Endothelial cell of umbilical vein (primary cell): ENCODE results near the gene PI4KB. TPM values are rescaled to one million over a fixed set of nuclear protein-coding genes. Genes with fewer than 3 reads are reported as not detected.

ENCODE experiments used
- BruUV-seq: library from RNA; stranded (reverse); fragments of 400-500 nt; replicated peaks from 2 replicates; lab custom pipeline; 2021; lab: Mats Ljungman, UMichigan
- CTCF ChIA-PET: fragments of 300-600, 350-600 bp; sonication (Branson Sonifier 250); formaldehyde crosslinking; loops from one replicate; lab custom pipeline; 2021; ENCODE audit warnings: antibody characterized with exemption, inconsistent platforms; lab: Charles Lee
- POLR2A ChIA-PET: fragments of 300-600, 350-600 bp; sonication (Branson Sonifier 250); formaldehyde crosslinking; loops from one replicate; lab custom pipeline; 2021; ENCODE audit warnings: antibody characterized with exemption, inconsistent platforms; lab: Charles Lee
- DNase-seq: peaks from one replicate; pipeline ENCODE4 v3.0.0-alpha.2; 2011; ENCODE audit warnings: low read depth, low spot score
- FAIRE-seq: peaks from 2 replicates; lab custom pipeline; 2011; peaks lifted over from hg19 to GRCh38; lab: Jason Lieb, UNC
- H2AFZ ChIP-seq: 2 replicates; pipeline ENCODE4 v1.6.0; 2012; ENCODE audit warnings: low read depth, low read length, control low read depth, inconsistent platforms
- H3K27ac ChIP-seq: 2 replicates; pipeline ENCODE4 v1.5.1; 2011; ENCODE audit warnings: low read depth, mild to moderate bottlenecking, control low read depth, low read length, moderate library complexity; ENCODE audit not compliant: insufficient read depth
- H3K27me3 ChIP-seq, 2 experiments: 2 replicates each; pipeline versions ENCODE4 v1.6.0 to v1.6.1; 2011; ENCODE audit warnings: low read length in 2 of 2, mixed read lengths in 1 of 2; ENCODE audit not compliant: control insufficient read depth in 2 of 2, insufficient read depth in 2 of 2
- H3K36me3 ChIP-seq, 2 experiments: 2 replicates in 1 of 2; 3 replicates in 1 of 2; pipeline ENCODE4 v1.5.1; 2011; ENCODE audit warnings: low read length in 2 of 2, mild to moderate bottlenecking in 1 of 2, moderate library complexity in 1 of 2; ENCODE audit not compliant: control insufficient read depth in 2 of 2, insufficient read depth in 2 of 2; ENCODE audit errors: extremely low read depth in 1 of 2
- H3K4me1 ChIP-seq: 3 replicates; pipeline ENCODE4 v1.5.1; 2011; ENCODE audit warnings: mild to moderate bottlenecking, low read length; ENCODE audit not compliant: control insufficient read depth, insufficient read depth; ENCODE audit errors: extremely low read depth
- H3K4me2 ChIP-seq: 2 replicates; pipeline ENCODE4 v1.6.1; 2011; ENCODE audit warnings: low read length, control low read depth, mixed read lengths; ENCODE audit not compliant: insufficient read depth
- H3K4me3 ChIP-seq, 3 experiments: fragments of 200-600 bp in 1 of 3; sonication (generic), shearing (Covaris generic) in 1 of 3; replicated peaks in 1 of 3; 2 replicates each; pipeline ENCODE4 v1.5.1; 2011 to 2016; ENCODE audit warnings: control low read depth in 3 of 3, low read length in 3 of 3, mild to moderate bottlenecking in 2 of 3, inconsistent platforms in 1 of 3, low read depth in 1 of 3, moderate library complexity in 1 of 3; ENCODE audit not compliant: insufficient read depth in 1 of 3
- H3K79me2 ChIP-seq: 2 replicates; pipeline ENCODE4 v1.6.0; 2012; ENCODE audit warnings: low read length, inconsistent platforms; ENCODE audit not compliant: control insufficient read depth, insufficient read depth
- H3K9ac ChIP-seq: replicated peaks from 2 replicates; pipeline ENCODE3; 2011; ENCODE audit warnings: low read length, control low read depth; ENCODE audit not compliant: insufficient read depth; ENCODE audit errors: extremely low read depth
- H3K9me1 ChIP-seq: replicated peaks from 3 replicates; pipeline ENCODE4 v1.6.0; 2011; ENCODE audit warnings: mild to moderate bottlenecking, low read length; ENCODE audit not compliant: control insufficient read depth, insufficient read depth; ENCODE audit errors: extremely low read depth
- H3K9me3 ChIP-seq: replicated peaks from 2 replicates; pipeline ENCODE4 v1.5.1; 2012; ENCODE audit warnings: low read length, inconsistent platforms; ENCODE audit not compliant: control insufficient read depth, insufficient read depth
- H4K20me1 ChIP-seq: replicated peaks from 2 replicates; pipeline ENCODE3; 2011; ENCODE audit warnings: mild to moderate bottlenecking, low read length; ENCODE audit not compliant: control insufficient read depth, insufficient read depth; ENCODE audit errors: extremely low read depth
- CTCF ChIP-seq, 2 donors: IDR thresholded peaks; 1 replicate in 1 of 2; 2 replicates in 1 of 2; pipeline ENCODE4 v1.5.1; 2011; ENCODE audit warnings: low read length in 2 of 2, mild to moderate bottlenecking in 2 of 2, moderate library complexity in 2 of 2, control low read depth in 1 of 2, inconsistent platforms in 1 of 2, low read depth in 1 of 2; ENCODE audit not compliant: insufficient read depth in 1 of 2; ENCODE audit errors: extremely low read depth in 1 of 2
- EZH2 ChIP-seq: IDR thresholded peaks from 2 replicates; pipeline ENCODE4 v1.6.1; 2012; ENCODE audit warnings: borderline replicate concordance, low read depth, mild to moderate bottlenecking, moderate library complexity, low read length, inconsistent platforms; ENCODE audit not compliant: severe bottlenecking
- FOS ChIP-seq: IDR thresholded peaks from 2 replicates; pipeline ENCODE4 v1.6.1; 2011; ENCODE audit warnings: mild to moderate bottlenecking, low read length, moderate library complexity, borderline replicate concordance; ENCODE audit not compliant: insufficient read depth
- JUN ChIP-seq: IDR thresholded peaks from 2 replicates; pipeline ENCODE4 v1.6.1; 2011; ENCODE audit warnings: borderline replicate concordance, low read depth; ENCODE audit not compliant: insufficient read length, insufficient read depth
- MAX ChIP-seq: IDR thresholded peaks from 2 replicates; pipeline ENCODE4 v1.6.1; 2011; ENCODE audit not compliant: insufficient read depth, insufficient read length
- MYC ChIP-seq: IDR thresholded peaks from one replicate; pipeline ENCODE4 v1.6.1; 2011; ENCODE audit warnings: mild to moderate bottlenecking, low read depth, low read length
- POLR2A ChIP-seq: IDR thresholded peaks from 2 replicates; pipeline ENCODE4 v1.6.1; 2012; ENCODE audit warnings: low read depth, mild to moderate bottlenecking, control low read depth, low read length
- POLR2AphosphoS5 ChIP-seq: IDR thresholded peaks from 2 replicates; pipeline ENCODE4 v1.6.1; 2012; ENCODE audit warnings: low read depth, mild to moderate bottlenecking, control low read depth, low read length, moderate library complexity; ENCODE audit not compliant: insufficient read depth
- dilution Hi-C: fragments of 300-500 bp; cut with MboI; formaldehyde crosslinking; loops from one replicate; pipeline ENCODE4 v1.15.0; 2019; ENCODE audit warnings: low sequenced_read_pairs; ENCODE audit not compliant: extremely low pct_ligation_motif_present
- intact Hi-C: fragments of 100-400 bp; cut with micrococcal nuclease; formaldehyde crosslinking; loops from one replicate; pipeline ENCODE4 v1.10.0; 2022
- polyA plus RNA-seq, 4 experiments: library from polyadenylated mRNA; depleted of rRNA in 3 of 4; stranded (reverse) in 3 of 4; unstranded in 1 of 4; fragments of >200 nt; gene quantifications; 2 replicates each; pipeline versions ENCODE4 v1.2.1 to v1.2.3, GENCODE V29; 2011 to 2012; ENCODE audit warnings: missing spikeins in 1 of 4
- total RNA-seq: library from RNA; stranded (reverse); gene quantifications from 2 replicates; pipeline ENCODE4 v1.2.3, GENCODE V29; 2021

Gene PI4KB
- total and polyA plus RNA-seq, 2 donors (not counting 3 experiments of a cell fraction or from before 2014, with no cell fraction given) = 60.9 to 67.8 TPM

- Histone ChIP-seq H3K27me3 (no peaks in the 10 kb centered on the region), H3K4me2 (no peak overlapping the region), H3K4me1 (peaks cover 11% of the 10 kb centered on the region), H3K36me3 (peaks cover 3 to 16% of the 10 kb centered on the region in 2 experiments), H3K27ac (no peak overlapping the region), H3K4me3 (no peak overlapping the region), H3K9ac (no peak overlapping the region), H3K9me1 (no peaks in the 10 kb centered on the region), H3K9me3 (no peaks in the 10 kb centered on the region), H3K79me2 (peaks cover 4% of the 10 kb centered on the region), H4K20me1 (no peaks in the 10 kb centered on the region), H2AFZ (no peak overlapping the region)
- FAIRE-seq = no peak
- dilution Hi-C loops (no loop called here), intact Hi-C loops (loop anchor here (10.0 kb wide), 1 partner anchor 238 kb away; no protein-coding TSS in a partner anchor)
- ChIA-PET CTCF (interaction anchor here (0.6 to 14.4 kb wide), 2 partner anchors 9 to 39 kb away, joined by 3 to 674 read pairs; no protein-coding TSS in a partner anchor), POLR2A (interaction anchor here (1.0 to 1.4 kb wide), 2 partner anchors 15 to 41 kb away, joined by 3 read pairs; partner anchors contain the start of gene PI4KB)
- DNase-seq = no peak
- no TSS peak for BruUV-seq
- TF ChIP-seq FOS (no peak), EZH2 (no peak), POLR2A (no peak), MYC (no peak), MAX (no peak), POLR2AphosphoS5 (no peak), CTCF (IDR thresholded peaks at IDR 0.05; ENCODE audit: extremely low read depth in 1 of 2, insufficient read depth in 1 of 2, low read depth in 1 of 2, low read length in 2 of 2) (no peak), JUN (no peak)
Observed at GRCh38 chr1:151342569-151342968, 15.4 kb upstream of the PI4KB start.
